Hepatocyte (in vitro differentiated cells): ENCODE data around the gene PIK3CG. TPM values are rescaled to one million over a fixed set of nuclear protein-coding genes. Genes with fewer than 3 reads are reported as not detected.
"Not testable (repeated sequence)": the region's sequence is repeated elsewhere in the genome, so short reads cannot be mapped to it uniquely, and the experiment has no call there.

Experiments used
- DNase-seq: peaks from one replicate; pipeline ENCODE4 v3.0.0-alpha.2; 2016; ENCODE audit warnings: low spot score
- H2AFZ ChIP-seq: fragments of 200-600 bp; sonication (generic); 2 replicates; pipeline ENCODE4 v1.6.0; 2016; ENCODE audit warnings: antibody characterized with exemption, mild to moderate bottlenecking
- H3K27ac ChIP-seq: fragments of 200-600 bp; sonication (generic); 2 replicates; pipeline ENCODE4 v1.5.1; 2016; ENCODE audit warnings: mild to moderate bottlenecking
- H3K27me3 ChIP-seq: fragments of 200-600 bp; sonication (generic); 2 replicates; pipeline ENCODE4 v1.6.1; 2016
- H3K36me3 ChIP-seq: fragments of 200-600 bp; sonication (generic); replicated peaks from 2 replicates; pipeline ENCODE4 v1.5.1; 2016; ENCODE audit warnings: low read depth; ENCODE audit not compliant: insufficient read depth
- H3K4me1 ChIP-seq: fragments of 200-600 bp; sonication (generic); 2 replicates; pipeline ENCODE4 v1.5.1; 2016; ENCODE audit warnings: mild to moderate bottlenecking, moderate library complexity; ENCODE audit not compliant: insufficient read depth
- H3K4me2 ChIP-seq: fragments of 200-600 bp; sonication (generic); 2 replicates; pipeline ENCODE4 v1.6.0; 2016
- H3K4me3 ChIP-seq: fragments of 200-600 bp; sonication (generic); 2 replicates; pipeline ENCODE4 v1.5.1; 2016; ENCODE audit warnings: mild to moderate bottlenecking
- H3K79me2 ChIP-seq: fragments of 200-600 bp; sonication (generic); 2 replicates; pipeline ENCODE4 v1.6.0; 2017; ENCODE audit warnings: mild to moderate bottlenecking
- H3K9me2 ChIP-seq: fragments of 200-600 bp; sonication (generic); replicated peaks from 2 replicates; pipeline ENCODE4 v1.6.0; 2017; ENCODE audit warnings: mild to moderate bottlenecking; ENCODE audit not compliant: insufficient read depth
- H3K9me3 ChIP-seq: fragments of 200-600 bp; sonication (generic); 2 replicates; pipeline ENCODE4 v1.5.1; 2016; ENCODE audit warnings: low read depth, mild to moderate bottlenecking
- H4K20me1 ChIP-seq: fragments of 200-600 bp; sonication (generic); 2 replicates; pipeline ENCODE4 v1.6.0; 2016; ENCODE audit warnings: mild to moderate bottlenecking; ENCODE audit not compliant: insufficient read depth, poor library complexity, severe bottlenecking
- CTCF ChIP-seq: fragments of 200-600 bp; sonication (generic); IDR thresholded peaks from 2 replicates; pipeline ENCODE4 v1.5.1; 2016; ENCODE audit warnings: antibody characterized with exemption, mild to moderate bottlenecking; ENCODE audit not compliant: poor library complexity
- EZH2 ChIP-seq: fragments of 200-600 bp; sonication (generic); IDR thresholded peaks from 2 replicates; pipeline ENCODE4 v1.6.1; 2016; ENCODE audit warnings: antibody characterized with exemption, mild to moderate bottlenecking, borderline replicate concordance
- EZH2phosphoT487 ChIP-seq: fragments of 200-600 bp; sonication (generic); IDR thresholded peaks from one replicate; pipeline ENCODE4 v1.6.1; 2018; ENCODE audit warnings: antibody characterized with exemption, mild to moderate bottlenecking, low read depth, moderate library complexity; ENCODE audit not compliant: unreplicated experiment, severe bottlenecking
- WGBS: methylation state at CpG from one replicate; pipeline ENCODE4 v1.1.6; 2016; ENCODE audit warnings: low lambda C conversion rate; ENCODE audit errors: missing lambda C conversion rate; 5-methylcytosine and 5-hydroxymethylcytosine counted together
- polyA plus RNA-seq: library from polyadenylated mRNA; unstranded; fragments of >200 nt; fragmentation: Nextera tagmentation; extraction: Ambion mirVana; gene quantifications from 2 replicates; pipeline ENCODE4 v1.2.1, GENCODE V29; 2016
- total RNA-seq: library from RNA; depleted of rRNA; stranded (reverse); fragments of >200 nt; gene quantifications from 2 replicates; pipeline ENCODE4 v1.2.3, GENCODE V29; 2014

Gene PIK3CG
- total and polyA plus RNA-seq, 2 experiments from 2014 or later: 0.03 to 0.25 TPM

DNA sequence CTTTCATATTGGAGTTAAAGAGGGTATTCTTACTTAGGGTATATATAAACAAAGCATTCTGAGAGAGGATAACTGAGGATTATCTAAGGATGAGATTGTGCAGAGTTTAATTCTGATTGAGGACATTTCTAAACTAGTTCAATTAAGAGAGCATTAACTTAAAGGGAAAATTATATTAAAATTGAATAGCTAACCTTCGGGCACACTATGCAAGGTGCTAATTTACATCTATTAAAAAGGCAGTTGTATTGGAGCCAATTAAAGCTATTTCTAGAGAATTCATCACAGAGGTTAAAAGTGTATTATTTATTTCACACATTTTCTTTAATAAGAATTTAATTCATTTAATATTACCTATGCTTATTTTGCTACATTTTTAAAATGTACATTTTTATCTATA lies 17.0 kb upstream of the PIK3CG start:
- H2AFZ ChIP-seq: no peak overlapping the region
- no peak overlapping the region for H3K4me3 ChIP-seq
- TF ChIP-seq EZH2 (no peak), EZH2phosphoT487 (no peak), CTCF (no peak)
- no peaks in the 10 kb centered on the region for H3K36me3 ChIP-seq
- H3K27me3 ChIP-seq: peaks cover 17% of the 10 kb centered on the region
- no peaks in the 10 kb centered on the region for H3K4me1 ChIP-seq
- no peaks in the 10 kb centered on the region for H3K79me2 ChIP-seq
- DNase-seq: no peak
- no peak overlapping the region for H3K4me2 ChIP-seq
- no peaks in the 10 kb centered on the region for H3K9me3 ChIP-seq
- 90% methylated on average over 1 of the region's 1 CpG for WGBS
- H3K27ac ChIP-seq: no peak overlapping the region
- H3K9me2 ChIP-seq: no peaks in the 10 kb centered on the region
- no peaks in the 10 kb centered on the region for H4K20me1 ChIP-seq

DNA sequence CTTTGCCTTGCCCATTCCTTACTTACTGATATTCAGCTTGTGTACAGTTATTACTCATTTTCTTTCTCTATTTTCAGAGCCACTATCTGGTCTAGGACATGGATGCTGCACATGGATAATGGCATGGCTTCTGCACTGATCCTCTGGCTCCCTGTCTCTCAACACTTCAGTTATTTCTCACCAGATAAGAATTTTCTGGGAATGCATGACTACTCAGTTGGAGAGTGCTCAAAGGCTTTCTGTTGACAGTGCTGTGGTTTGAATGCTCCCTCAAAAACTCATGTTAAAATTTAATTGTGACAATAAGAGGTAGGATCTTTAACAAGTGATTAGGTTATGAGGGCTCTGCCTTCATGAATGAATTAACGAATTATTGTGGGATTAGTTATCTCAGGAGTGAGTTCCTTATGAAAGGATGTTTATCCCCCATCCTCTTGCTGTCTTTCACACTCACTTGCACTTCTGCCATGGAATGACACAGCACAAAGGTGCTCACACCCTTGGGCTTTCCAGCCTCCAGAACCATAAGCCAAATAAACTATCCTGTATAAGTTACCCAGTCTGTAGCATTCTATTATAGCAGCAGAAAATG lies 16.1 kb upstream of the PIK3CG start:
- no peaks in the 10 kb centered on the region for H3K9me3 ChIP-seq
- H2AFZ ChIP-seq: no peak overlapping the region
- TF ChIP-seq EZH2 (no peak), EZH2phosphoT487 (no peak), CTCF (no peak)
- no peak overlapping the region for H3K27ac ChIP-seq
- H3K4me3 ChIP-seq: no peak overlapping the region
- no peaks in the 10 kb centered on the region for H3K4me1 ChIP-seq
- no peak overlapping the region for H3K4me2 ChIP-seq
- H3K27me3 ChIP-seq: peaks cover 17% of the 10 kb centered on the region
- 30% methylated on average over 1 of the region's 1 CpG for WGBS
- no peaks in the 10 kb centered on the region for H3K79me2 ChIP-seq
- H4K20me1 ChIP-seq: no peaks in the 10 kb centered on the region
- H3K9me2 ChIP-seq: no peaks in the 10 kb centered on the region
- no peaks in the 10 kb centered on the region for H3K36me3 ChIP-seq
- DNase-seq: no peak

DNA sequence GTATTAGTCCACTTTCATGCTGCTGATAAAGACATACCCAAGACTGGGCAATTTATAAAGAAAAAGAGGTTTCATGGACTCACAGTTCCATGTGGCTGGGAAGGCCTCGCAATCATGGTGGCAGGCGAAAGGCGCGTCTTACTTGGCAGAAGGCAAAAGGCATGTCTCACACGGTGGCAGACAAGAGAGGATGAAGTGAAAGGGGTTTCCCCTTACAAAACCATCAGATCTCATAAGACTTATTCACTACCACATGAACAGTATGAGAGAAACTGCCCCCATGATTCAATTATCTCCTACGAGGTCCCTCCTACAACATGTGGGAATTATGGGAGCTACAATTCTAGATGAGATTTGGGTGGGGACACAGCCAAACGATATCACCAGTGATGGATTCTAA lies 13.4 kb upstream of the PIK3CG start:
- H3K27ac ChIP-seq, H3K4me1 ChIP-seq, H3K27me3 ChIP-seq, H3K79me2 ChIP-seq, H3K4me3 ChIP-seq, DNase-seq, H2AFZ ChIP-seq, H4K20me1 ChIP-seq, H3K9me2 ChIP-seq, H3K4me2 ChIP-seq, H3K9me3 ChIP-seq, H3K36me3 ChIP-seq: not testable (repeated sequence)
- WGBS: 93% methylated on average over 7 of the region's 7 CpGs

GRCh38 chr7:106853250-106853908 lies 11.7 kb upstream of the PIK3CG start:
- Histone ChIP-seq H3K4me2 (no peak overlapping the region), H3K9me3 (no peaks in the 10 kb centered on the region), H3K9me2 (no peaks in the 10 kb centered on the region), H3K4me1 (no peaks in the 10 kb centered on the region), H3K27me3 (peaks cover 3% of the 10 kb centered on the region), H4K20me1 (no peaks in the 10 kb centered on the region), H3K79me2 (no peaks in the 10 kb centered on the region), H3K4me3 (no peak overlapping the region), H3K36me3 (no peaks in the 10 kb centered on the region), H3K27ac (no peak overlapping the region), H2AFZ (no peak overlapping the region)
- 87% methylated on average over 9 of the region's 9 CpGs for WGBS
- TF ChIP-seq EZH2phosphoT487: no peak
- no peak for TF ChIP-seq CTCF
- no peak for TF ChIP-seq EZH2
- no peak for DNase-seq
